GM23338 (cell line): Measurements from ENCODE around the gene PLAAT2.

Experiments
- CREB1 ChIP-seq: fragments of 250-450 bp; sonication (Bioruptor Pico); IDR thresholded peaks from 2 replicates; pipeline ENCODE4 v1.5.0; 2020; ENCODE audit warnings: low read depth, mild to moderate bottlenecking, moderate library complexity
- CTCF ChIP-seq, 2 experiments: fragments of 200-600 bp in 1 of 2; sonication (generic) in 1 of 2; conservative IDR thresholded peaks; 2 replicates each; pipeline versions ENCODE4 v1.5.1 to v1.6.1; 2016 to 2017; ENCODE audit warnings: antibody characterized with exemption in 2 of 2, low read depth in 2 of 2, mild to moderate bottlenecking in 2 of 2, moderate library complexity in 1 of 2
- ETS1 ChIP-seq: IDR thresholded peaks from 2 replicates; pipeline ENCODE4 v1.6.1; 2016; ENCODE audit warnings: antibody characterized with exemption
- EZH2 ChIP-seq: fragments of 200-600 bp; sonication (generic); IDR thresholded peaks from one replicate; pipeline ENCODE4 v1.8.0; 2017; ENCODE audit warnings: antibody characterized with exemption, mild to moderate bottlenecking, low read depth; ENCODE audit not compliant: unreplicated experiment
- EZH2phosphoT487 ChIP-seq: fragments of 200-600 bp; sonication (generic); IDR thresholded peaks from one replicate; pipeline ENCODE4 v1.8.1; 2018; ENCODE audit warnings: antibody characterized with exemption; ENCODE audit not compliant: unreplicated experiment
- JUNB ChIP-seq: IDR thresholded peaks from one replicate; pipeline ENCODE4 v1.6.1; 2016; ENCODE audit warnings: antibody characterized with exemption; ENCODE audit not compliant: unreplicated experiment
- NANOG ChIP-seq: IDR thresholded peaks from 2 replicates; pipeline ENCODE4 v1.6.1; 2016; ENCODE audit warnings: antibody characterized with exemption, borderline replicate concordance
- POLR2AphosphoS5 ChIP-seq: IDR thresholded peaks from 2 replicates; pipeline ENCODE4 v1.6.1; 2016; ENCODE audit warnings: antibody characterized with exemption, low read depth
- REST ChIP-seq: IDR thresholded peaks from one replicate; pipeline ENCODE4 v1.6.1; 2018; ENCODE audit warnings: antibody characterized with exemption; ENCODE audit not compliant: unreplicated experiment
- STAT1 ChIP-seq: IDR thresholded peaks from one replicate; pipeline ENCODE4 v1.6.1; 2016; ENCODE audit warnings: antibody characterized with exemption; ENCODE audit not compliant: unreplicated experiment

GRCh38 chr11:63510360-63511047 lies 52.7 kb downstream of the PLAAT2 start:
- TF ChIP-seq STAT1: no peak
- no peak for TF ChIP-seq CTCF (conservative IDR thresholded peaks at IDR 0.05; ENCODE audit: low read depth in 2 of 2)
- TF ChIP-seq EZH2phosphoT487: no peak
- TF ChIP-seq JUNB: no peak
- no peak for TF ChIP-seq ETS1
- no peak for TF ChIP-seq EZH2
- TF ChIP-seq REST: no peak
- TF ChIP-seq POLR2AphosphoS5: no peak
- no peak for TF ChIP-seq CREB1 (CRISPR knock-in tag)
- no peak for TF ChIP-seq NANOG
